Esophagus muscularis mucosa (tissue), 4 donors: ENCODE data around the gene BACE1.

Experiments
- CTCF ChIP-seq, 3 experiments: fragments of 200-600 bp in 2 of 3; fragments of 450-650 bp in 1 of 3; sonication (generic) in 2 of 3; IDR thresholded peaks; one replicate each; pipeline ENCODE4 v1.5.1; 2017 to 2019; ENCODE audit warnings: antibody characterized with exemption in 3 of 3, mild to moderate bottlenecking in 2 of 3, moderate library complexity in 1 of 3
- EP300 ChIP-seq: sonication (generic); formaldehyde crosslinking; IDR thresholded peaks from one replicate; pipeline ENCODE4 v1.6.1; 2017; ENCODE audit warnings: antibody characterized with exemption
- POLR2A ChIP-seq: fragments of 450-650 bp; IDR thresholded peaks from one replicate; pipeline ENCODE4 v1.6.1; 2017; ENCODE audit warnings: antibody characterized with exemption, moderate library complexity, mild to moderate bottlenecking, low read depth

GRCh38 chr11:117249571-117249970, 66.5 kb downstream of the BACE1 start:
- TF ChIP-seq CTCF (IDR thresholded peaks at IDR 0.05) (no peak), POLR2A (no peak), EP300 (no peak)
